ENCODE results near the gene LIN54. TPM values are rescaled to one million over a fixed set of nuclear protein-coding genes. Genes with fewer than 3 reads are reported as not detected.

Gene LIN54
- polyA plus RNA-seq, 1 donor (not counting 4 experiments of a cell fraction or from before 2014, with no cell fraction given), result 8.1 TPM

DNA sequence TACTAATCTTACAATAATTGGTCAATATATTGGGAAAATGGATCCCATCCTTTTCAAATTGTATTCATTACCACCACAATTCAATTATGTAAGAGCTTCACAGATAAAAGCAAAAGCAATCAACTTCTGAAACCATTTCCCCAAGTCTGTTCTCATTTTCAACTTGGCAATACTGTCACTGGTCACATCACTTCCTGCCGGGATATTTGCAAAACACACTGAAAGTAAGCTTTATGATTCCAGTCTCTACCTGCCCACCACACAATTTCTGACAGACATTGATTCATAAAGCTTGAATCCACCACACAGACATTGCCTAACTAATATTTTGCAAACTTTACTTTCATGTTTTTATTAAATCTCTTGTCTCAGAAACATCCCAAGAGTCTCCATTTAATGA, 53.6 kb downstream of the LIN54 start:
- Histone ChIP-seq H3K27me3 (ENCODE audit: control insufficient read depth, extremely low read depth, insufficient read depth, low read length) (no peaks in the 10 kb centered on the region), H3K4me2 (ENCODE audit: control insufficient read depth, extremely low read depth, insufficient read depth, low read depth, low read length) (no peak overlapping the region), H3K27ac (ENCODE audit: control insufficient read depth, insufficient read depth, low read length) (no peak overlapping the region), H3K9me1 (ENCODE audit: control insufficient read depth, extremely low read depth, insufficient read depth, low read length) (no peaks in the 10 kb centered on the region), H3K36me3 (ENCODE audit: control insufficient read depth in 2 of 2, extremely low read depth in 1 of 2, insufficient read depth in 2 of 2, low read length in 2 of 2) (peaks cover 0 to 4% of the 10 kb centered on the region in 2 experiments), H3K4me3 (ENCODE audit: control insufficient read depth in 2 of 3, extremely low read depth in 1 of 3, insufficient read depth in 2 of 3, low read depth in 1 of 3, low read length in 3 of 3) (no peak overlapping the region), H3K9me3 (ENCODE audit: control insufficient read depth, low read depth, low read length) (no peaks in the 10 kb centered on the region), H3K9ac (ENCODE audit: control insufficient read depth, extremely low read depth, insufficient read depth, low read length) (no peak overlapping the region), H2AFZ (ENCODE audit: control insufficient read depth, low read length) (no peak overlapping the region), H4K20me1 (ENCODE audit: control insufficient read depth, extremely low read depth, insufficient read depth, low read length) (no peaks in the 10 kb centered on the region), H3K79me2 (ENCODE audit: control insufficient read depth, insufficient read depth, low read length) (no peaks in the 10 kb centered on the region), H3K4me1 (ENCODE audit: control insufficient read depth, extremely low read depth, insufficient read depth, low read length) (no peaks in the 10 kb centered on the region)
- TF ChIP-seq EZH2 (IDR thresholded peaks at IDR 0.05; ENCODE audit: low read length), result no peak
- TF ChIP-seq, protein P1, sequence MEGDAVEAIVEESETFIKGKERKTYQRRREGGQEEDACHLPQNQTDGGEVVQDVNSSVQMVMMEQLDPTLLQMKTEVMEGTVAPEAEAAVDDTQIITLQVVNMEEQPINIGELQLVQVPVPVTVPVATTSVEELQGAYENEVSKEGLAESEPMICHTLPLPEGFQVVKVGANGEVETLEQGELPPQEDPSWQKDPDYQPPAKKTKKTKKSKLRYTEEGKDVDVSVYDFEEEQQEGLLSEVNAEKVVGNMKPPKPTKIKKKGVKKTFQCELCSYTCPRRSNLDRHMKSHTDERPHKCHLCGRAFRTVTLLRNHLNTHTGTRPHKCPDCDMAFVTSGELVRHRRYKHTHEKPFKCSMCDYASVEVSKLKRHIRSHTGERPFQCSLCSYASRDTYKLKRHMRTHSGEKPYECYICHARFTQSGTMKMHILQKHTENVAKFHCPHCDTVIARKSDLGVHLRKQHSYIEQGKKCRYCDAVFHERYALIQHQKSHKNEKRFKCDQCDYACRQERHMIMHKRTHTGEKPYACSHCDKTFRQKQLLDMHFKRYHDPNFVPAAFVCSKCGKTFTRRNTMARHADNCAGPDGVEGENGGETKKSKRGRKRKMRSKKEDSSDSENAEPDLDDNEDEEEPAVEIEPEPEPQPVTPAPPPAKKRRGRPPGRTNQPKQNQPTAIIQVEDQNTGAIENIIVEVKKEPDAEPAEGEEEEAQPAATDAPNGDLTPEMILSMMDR (optimal IDR thresholded peaks at IDR 0.05 in 1 of 3, IDR thresholded peaks at IDR 0.05 in 1 of 3, conservative IDR thresholded peaks at IDR 0.05 in 1 of 3; ENCODE audit: extremely low read depth in 1 of 3, insufficient read depth in 2 of 3, low read length in 3 of 3), result no peak
- FAIRE-seq (peak; percentile 26), DNase-seq (ENCODE audit: low read depth, low spot score) (no peak)
- dilution Hi-C loops (cut with MboI; ENCODE audit: extremely low pct_ligation_motif_present, low sequenced_read_pairs), result no loop called here

DNA sequence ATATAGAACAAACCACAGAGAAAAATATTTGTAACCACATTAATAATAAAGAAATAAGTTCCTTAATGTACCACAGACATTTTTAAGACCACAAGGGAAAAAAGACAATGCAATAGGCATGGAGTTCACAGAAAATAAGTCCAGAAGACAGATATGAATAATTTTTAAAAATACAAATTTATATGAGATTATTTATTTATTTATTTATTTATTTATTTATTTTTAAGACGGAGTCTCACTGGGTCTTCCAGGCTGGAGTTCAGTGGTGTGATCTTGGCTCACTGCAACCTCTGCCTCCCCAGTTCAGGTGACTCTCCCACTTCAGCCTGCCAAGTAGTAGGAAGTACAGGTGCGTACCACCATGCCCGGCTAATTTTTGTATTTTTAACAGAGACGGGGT, 56.4 kb downstream of the LIN54 start:
- no peak for DNase-seq (ENCODE audit: low read depth, low spot score)
- FAIRE-seq, result no peak
- dilution Hi-C loops (cut with MboI; ENCODE audit: extremely low pct_ligation_motif_present, low sequenced_read_pairs), result no loop called here

More for the DNA sequence above, 56.4 kb downstream of the LIN54 start:
- Histone ChIP-seq H3K9me1 (ENCODE audit: control insufficient read depth, extremely low read depth, insufficient read depth, low read length) (no peaks in the 10 kb centered on the region), H3K4me3 (ENCODE audit: control insufficient read depth in 2 of 3, extremely low read depth in 1 of 3, insufficient read depth in 2 of 3, low read depth in 1 of 3, low read length in 3 of 3) (no peak overlapping the region), H2AFZ (ENCODE audit: control insufficient read depth, low read length) (no peak overlapping the region), H3K27me3 (ENCODE audit: control insufficient read depth, extremely low read depth, insufficient read depth, low read length) (no peaks in the 10 kb centered on the region), H3K4me1 (ENCODE audit: control insufficient read depth, extremely low read depth, insufficient read depth, low read length) (no peaks in the 10 kb centered on the region), H3K4me2 (ENCODE audit: control insufficient read depth, extremely low read depth, insufficient read depth, low read depth, low read length) (no peak overlapping the region), H4K20me1 (ENCODE audit: control insufficient read depth, extremely low read depth, insufficient read depth, low read length) (no peaks in the 10 kb centered on the region), H3K36me3 (ENCODE audit: control insufficient read depth in 2 of 2, extremely low read depth in 1 of 2, insufficient read depth in 2 of 2, low read length in 2 of 2) (peaks cover 0 to 4% of the 10 kb centered on the region in 2 experiments), H3K27ac (ENCODE audit: control insufficient read depth, insufficient read depth, low read length) (no peak overlapping the region), H3K79me2 (ENCODE audit: control insufficient read depth, insufficient read depth, low read length) (no peaks in the 10 kb centered on the region), H3K9ac (ENCODE audit: control insufficient read depth, extremely low read depth, insufficient read depth, low read length) (no peak overlapping the region), H3K9me3 (ENCODE audit: control insufficient read depth, low read depth, low read length) (no peaks in the 10 kb centered on the region)
- no peak for TF ChIP-seq EZH2 (IDR thresholded peaks at IDR 0.05; ENCODE audit: low read length)
- TF ChIP-seq, protein P1 (optimal IDR thresholded peaks at IDR 0.05 in 1 of 3, IDR thresholded peaks at IDR 0.05 in 1 of 3, conservative IDR thresholded peaks at IDR 0.05 in 1 of 3; ENCODE audit: extremely low read depth in 1 of 3, insufficient read depth in 2 of 3, low read length in 3 of 3), result no peak
